HL-60 (cell line): Measurements from ENCODE around the gene MRAS.

Experiments used
- DNase-seq, 2 experiments: peaks; one replicate each; pipeline ENCODE4 v3.0.0-alpha.2; 2010 to 2020; ENCODE audit warnings: low read depth in 1 of 2, low spot score in 1 of 2
- H3K27ac ChIP-seq: fragments of 250-450 bp; sonication (Bioruptor Pico); replicated peaks from 2 replicates; pipeline ENCODE4 v1.5.1; 2020; ENCODE audit warnings: mild to moderate bottlenecking, moderate library complexity
- H3K27me3 ChIP-seq: fragments of 250-450 bp; sonication (Bioruptor Pico); 2 replicates; pipeline ENCODE4 v1.5.1; 2021; ENCODE audit warnings: mild to moderate bottlenecking, moderate library complexity; ENCODE audit not compliant: insufficient read depth, poor library complexity, severe bottlenecking
- H3K4me3 ChIP-seq: replicated peaks from 2 replicates; pipeline ENCODE4 v1.5.1; 2011; ENCODE audit warnings: mild to moderate bottlenecking, control low read depth, low read length; ENCODE audit not compliant: insufficient read depth
- GABPA ChIP-seq: IDR thresholded peaks from 2 replicates; pipeline ENCODE4 v1.6.1; 2012; ENCODE audit warnings: low read depth
- POLR2AphosphoS5 ChIP-seq: IDR thresholded peaks from 2 replicates; pipeline ENCODE4 v1.6.1; 2012; ENCODE audit warnings: low read depth
- SPI1 ChIP-seq: IDR thresholded peaks from 2 replicates; pipeline ENCODE4 v1.6.1; 2012; ENCODE audit warnings: low read depth, mild to moderate bottlenecking, borderline replicate concordance
- TF ChIP-seq, protein P1 (sequence below): IDR thresholded peaks from 2 replicates; pipeline ENCODE4 v1.6.1; 2012; ENCODE audit warnings: low read depth; ENCODE audit not compliant: insufficient replicate concordance
- TF ChIP-seq, protein P2 (sequence below): IDR thresholded peaks from one replicate; pipeline ENCODE4 v1.5.1; 2011; ENCODE audit warnings: low read length, control low read depth, inconsistent platforms; ENCODE audit not compliant: insufficient read depth

Gene MRAS

DNA sequence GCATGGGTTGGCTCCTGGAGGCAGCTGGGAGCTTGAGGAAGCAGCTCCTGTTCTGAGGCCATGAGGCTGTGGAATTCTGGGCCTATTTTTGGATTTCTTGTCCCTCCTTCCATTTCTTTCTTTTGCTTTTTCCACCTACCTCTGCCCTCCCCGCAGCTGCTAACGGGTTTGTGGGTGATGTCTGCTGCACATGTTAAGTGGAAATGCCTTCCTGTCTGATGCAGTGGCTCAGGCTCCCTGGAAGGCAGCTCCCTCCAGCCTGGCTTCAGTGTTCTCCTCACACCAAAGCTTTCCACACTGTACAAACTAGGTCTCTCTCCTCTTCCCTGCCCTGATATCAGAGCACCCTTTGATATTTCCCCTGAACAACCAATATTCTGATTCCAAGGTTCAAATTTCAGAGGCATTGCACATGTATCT lies 52.3 kb downstream of the MRAS start:
- Histone ChIP-seq H3K27me3 (no peaks in the 10 kb centered on the region), H3K4me3 (no peak overlapping the region)
- DNase-seq = no peak

DNA sequence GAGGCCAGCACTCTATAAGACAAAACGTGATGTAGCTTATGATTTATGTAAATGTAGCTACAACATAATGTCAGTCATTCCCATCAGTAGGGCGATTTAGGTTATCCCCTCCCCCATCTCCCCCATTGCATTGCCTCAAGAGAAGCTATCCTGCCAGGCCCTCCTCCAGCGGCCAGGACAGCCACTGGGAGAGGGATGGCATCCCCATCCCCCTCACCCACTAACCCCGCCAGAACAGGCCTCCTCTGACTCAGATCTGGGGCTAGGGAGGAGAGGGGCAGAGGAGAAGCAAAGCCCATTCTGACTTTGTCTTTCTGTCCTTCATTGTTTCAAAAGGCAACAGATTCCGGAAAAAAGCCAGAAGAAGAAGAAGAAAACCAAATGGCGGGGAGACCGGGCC lies 53.5 kb downstream of the MRAS start:
- TF ChIP-seq GABPA (no peak), POLR2AphosphoS5 (no peak), SPI1 (no peak)
- TF ChIP-seq, protein P1, sequence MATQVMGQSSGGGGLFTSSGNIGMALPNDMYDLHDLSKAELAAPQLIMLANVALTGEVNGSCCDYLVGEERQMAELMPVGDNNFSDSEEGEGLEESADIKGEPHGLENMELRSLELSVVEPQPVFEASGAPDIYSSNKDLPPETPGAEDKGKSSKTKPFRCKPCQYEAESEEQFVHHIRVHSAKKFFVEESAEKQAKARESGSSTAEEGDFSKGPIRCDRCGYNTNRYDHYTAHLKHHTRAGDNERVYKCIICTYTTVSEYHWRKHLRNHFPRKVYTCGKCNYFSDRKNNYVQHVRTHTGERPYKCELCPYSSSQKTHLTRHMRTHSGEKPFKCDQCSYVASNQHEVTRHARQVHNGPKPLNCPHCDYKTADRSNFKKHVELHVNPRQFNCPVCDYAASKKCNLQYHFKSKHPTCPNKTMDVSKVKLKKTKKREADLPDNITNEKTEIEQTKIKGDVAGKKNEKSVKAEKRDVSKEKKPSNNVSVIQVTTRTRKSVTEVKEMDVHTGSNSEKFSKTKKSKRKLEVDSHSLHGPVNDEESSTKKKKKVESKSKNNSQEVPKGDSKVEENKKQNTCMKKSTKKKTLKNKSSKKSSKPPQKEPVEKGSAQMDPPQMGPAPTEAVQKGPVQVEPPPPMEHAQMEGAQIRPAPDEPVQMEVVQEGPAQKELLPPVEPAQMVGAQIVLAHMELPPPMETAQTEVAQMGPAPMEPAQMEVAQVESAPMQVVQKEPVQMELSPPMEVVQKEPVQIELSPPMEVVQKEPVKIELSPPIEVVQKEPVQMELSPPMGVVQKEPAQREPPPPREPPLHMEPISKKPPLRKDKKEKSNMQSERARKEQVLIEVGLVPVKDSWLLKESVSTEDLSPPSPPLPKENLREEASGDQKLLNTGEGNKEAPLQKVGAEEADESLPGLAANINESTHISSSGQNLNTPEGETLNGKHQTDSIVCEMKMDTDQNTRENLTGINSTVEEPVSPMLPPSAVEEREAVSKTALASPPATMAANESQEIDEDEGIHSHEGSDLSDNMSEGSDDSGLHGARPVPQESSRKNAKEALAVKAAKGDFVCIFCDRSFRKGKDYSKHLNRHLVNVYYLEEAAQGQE = no peak
- TF ChIP-seq, protein P2, sequence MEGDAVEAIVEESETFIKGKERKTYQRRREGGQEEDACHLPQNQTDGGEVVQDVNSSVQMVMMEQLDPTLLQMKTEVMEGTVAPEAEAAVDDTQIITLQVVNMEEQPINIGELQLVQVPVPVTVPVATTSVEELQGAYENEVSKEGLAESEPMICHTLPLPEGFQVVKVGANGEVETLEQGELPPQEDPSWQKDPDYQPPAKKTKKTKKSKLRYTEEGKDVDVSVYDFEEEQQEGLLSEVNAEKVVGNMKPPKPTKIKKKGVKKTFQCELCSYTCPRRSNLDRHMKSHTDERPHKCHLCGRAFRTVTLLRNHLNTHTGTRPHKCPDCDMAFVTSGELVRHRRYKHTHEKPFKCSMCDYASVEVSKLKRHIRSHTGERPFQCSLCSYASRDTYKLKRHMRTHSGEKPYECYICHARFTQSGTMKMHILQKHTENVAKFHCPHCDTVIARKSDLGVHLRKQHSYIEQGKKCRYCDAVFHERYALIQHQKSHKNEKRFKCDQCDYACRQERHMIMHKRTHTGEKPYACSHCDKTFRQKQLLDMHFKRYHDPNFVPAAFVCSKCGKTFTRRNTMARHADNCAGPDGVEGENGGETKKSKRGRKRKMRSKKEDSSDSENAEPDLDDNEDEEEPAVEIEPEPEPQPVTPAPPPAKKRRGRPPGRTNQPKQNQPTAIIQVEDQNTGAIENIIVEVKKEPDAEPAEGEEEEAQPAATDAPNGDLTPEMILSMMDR = no peak
- Histone ChIP-seq H3K27ac (no peak overlapping the region), H3K27me3 (no peaks in the 10 kb centered on the region), H3K4me3 (no peak overlapping the region)
- no peak for DNase-seq

More for the DNA sequence above, 52.3 kb downstream of the MRAS start:
- no peak overlapping the region for H3K27ac ChIP-seq
- TF ChIP-seq, protein P1 = no peak
- TF ChIP-seq SPI1 (no peak), POLR2AphosphoS5 (no peak), GABPA (no peak)
- TF ChIP-seq, protein P2 = no peak

DNA sequence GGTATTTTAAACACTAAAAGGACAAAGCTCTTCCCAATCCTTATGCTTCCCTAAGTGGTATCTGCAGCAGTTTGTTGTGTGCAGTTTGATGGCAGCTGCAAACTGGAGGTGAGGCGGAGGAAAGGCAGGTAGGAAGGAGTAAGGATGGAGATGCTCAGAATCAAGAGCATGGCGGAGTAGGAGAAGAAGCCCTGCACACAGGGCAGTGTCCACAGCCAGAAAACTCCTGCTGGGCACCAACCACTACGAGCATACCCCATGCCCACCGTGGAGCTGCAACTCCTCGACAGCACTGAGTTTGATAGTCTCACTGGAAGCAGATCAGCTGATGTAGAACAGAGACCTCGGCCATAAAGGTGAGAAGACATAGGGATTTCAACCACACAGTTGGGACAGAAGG lies 55.7 kb downstream of the MRAS start:
- Histone ChIP-seq H3K27ac (no peak overlapping the region), H3K27me3 (peaks cover 2% of the 10 kb centered on the region), H3K4me3 (no peak overlapping the region)
- TF ChIP-seq SPI1 = no peak
- TF ChIP-seq GABPA = no peak
- no peak for TF ChIP-seq POLR2AphosphoS5
- TF ChIP-seq, protein P2 = no peak
- TF ChIP-seq, protein P1 = no peak
- no peak for DNase-seq
